Activated CD8-positive, alpha-beta memory T cell treated with anti-CD3 and anti-CD28 coated beads for 1 hour (primary cell): ENCODE measurements around the gene RASAL3.
"Not testable (repeated sequence)": the region's sequence is repeated elsewhere in the genome, so short reads cannot be mapped to it uniquely, and the experiment has no call there.

Experiments used
- DNase-seq, 2 donors: peaks; one replicate each; pipeline ENCODE4 v3.0.0-alpha.2; 2020; ENCODE audit warnings: low read depth in 1 of 2; ENCODE audit errors: extremely low read depth in 1 of 2

Gene RASAL3

DNA sequence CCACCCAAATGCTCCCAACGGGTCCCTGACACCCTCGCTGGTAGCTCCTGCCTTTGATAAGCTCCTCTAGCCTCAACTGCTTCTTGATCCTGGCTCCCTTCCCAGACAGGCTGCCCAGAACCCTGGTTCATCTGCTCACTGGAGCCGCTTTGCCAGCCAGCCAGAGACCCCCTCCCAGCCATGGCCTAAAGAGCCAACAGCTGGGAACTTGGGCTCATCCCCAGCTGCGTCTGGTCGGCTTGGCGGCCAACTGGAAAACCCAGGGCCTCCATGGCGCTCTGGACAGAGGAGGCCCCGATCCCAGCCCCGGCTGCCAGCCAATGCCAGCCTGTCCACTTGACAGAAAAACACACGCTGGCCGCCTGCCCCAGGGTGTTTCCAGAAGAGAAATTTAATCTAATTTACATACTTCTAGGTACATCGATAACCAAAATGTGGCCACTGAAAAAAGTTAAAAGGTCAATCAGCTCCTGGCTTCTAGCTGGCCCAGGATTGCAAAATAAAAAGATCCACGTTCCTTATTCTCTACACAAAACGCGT is 42.6 kb downstream of the RASAL3 start:
- no peak for DNase-seq

DNA sequence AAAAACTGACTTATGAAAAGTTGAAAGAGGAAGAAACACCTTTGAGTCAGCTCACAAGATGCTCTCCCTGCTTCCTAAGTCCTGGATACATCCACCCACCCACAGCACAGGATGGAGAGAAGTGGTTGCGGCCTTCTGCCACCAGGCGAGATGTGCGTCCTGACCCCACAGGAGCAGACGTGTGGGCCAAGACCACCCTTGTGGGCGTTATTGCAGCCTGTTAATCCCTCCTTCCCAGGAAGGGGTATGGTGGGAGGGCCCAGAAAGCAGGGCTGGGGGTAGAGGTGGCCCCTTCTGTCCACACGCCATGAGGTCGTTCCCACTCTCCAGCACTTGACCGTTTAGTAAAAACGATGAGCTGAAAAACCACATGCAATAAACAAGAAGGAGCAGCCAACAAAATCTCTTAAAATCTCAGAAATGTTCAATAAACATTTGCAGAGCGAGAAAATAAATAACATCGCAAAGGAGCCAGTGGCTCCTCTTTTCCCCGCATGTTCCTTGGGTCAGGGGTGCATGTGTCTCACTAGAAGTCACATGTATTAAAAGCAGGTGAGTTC is 43.1 kb downstream of the RASAL3 start:
- no peak for DNase-seq

DNA sequence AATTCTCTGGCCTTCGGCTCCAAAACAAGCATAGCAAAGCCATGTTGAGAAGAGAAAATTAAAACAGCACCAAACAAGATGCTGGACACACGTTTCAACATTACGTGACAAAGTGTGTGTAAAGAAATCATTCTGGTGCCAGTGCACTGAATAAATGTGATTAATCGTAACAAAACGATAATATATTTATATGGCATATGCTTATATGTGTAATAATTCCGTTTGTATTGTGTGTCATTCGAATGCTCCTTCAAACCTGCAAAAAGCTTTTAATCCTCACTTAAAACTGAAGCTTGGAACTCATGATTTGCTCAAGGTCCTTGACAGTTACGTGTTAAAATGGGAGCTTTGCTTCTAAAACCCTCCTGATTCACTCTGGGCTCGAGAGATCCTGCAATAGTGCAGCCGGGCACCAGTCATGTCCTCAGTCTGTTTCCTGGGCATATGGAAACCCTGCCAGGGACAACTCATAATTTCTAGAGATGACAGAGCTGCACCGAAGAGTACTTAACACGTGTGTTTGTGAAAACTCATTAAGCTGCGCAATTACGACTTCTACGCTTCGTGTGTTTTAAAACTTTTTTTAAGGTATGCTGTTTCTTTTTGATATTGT is 44.8 kb downstream of the RASAL3 start:
- DNase-seq = no peak

DNA sequence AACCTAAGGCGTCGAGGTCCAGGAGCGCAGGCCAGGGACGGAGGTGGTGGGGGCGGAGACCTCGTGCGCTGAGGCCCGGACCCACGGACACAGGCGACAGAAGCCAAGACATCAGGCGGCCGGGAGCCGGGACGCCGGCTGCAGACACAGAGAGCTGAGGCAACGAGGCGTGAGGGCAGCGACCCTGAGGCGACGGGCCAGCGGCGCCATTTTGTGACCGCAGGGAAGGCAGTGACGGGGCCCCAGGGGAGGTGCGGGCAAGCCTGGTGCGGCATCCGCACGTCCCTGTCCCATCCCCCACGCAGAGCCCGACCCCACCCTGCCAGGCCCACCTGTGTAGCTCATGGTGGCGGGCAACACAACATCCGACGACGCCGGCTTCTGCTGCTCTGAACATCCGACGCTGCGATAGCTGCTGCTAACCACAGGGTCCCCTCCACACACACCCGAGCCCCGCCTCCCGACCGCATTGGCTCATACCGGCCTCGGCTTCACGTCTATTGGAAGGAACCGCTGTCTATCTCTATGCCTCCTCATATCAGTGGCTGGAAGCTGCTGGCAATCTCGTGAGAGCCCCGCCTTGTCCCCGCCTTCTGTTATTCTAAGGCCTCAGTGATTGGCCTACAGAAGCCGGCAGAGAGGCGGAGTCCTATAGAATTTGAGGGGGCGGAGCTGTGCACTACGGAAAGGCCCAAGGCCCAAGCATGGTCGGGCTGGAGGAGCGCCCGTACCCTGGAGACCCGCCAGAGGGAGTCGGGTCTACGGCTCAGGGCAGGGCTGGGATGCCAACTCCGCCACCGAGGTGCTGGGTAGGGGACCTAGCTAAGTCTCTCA is 45.5 kb downstream of the RASAL3 start, which contains the start of gene AKAP8L:
AKAP8L (minus strand) TSS at position 410 of the 834 bp plus-strand sequence; CDS start at position 345, 65 bp downstream.
- peak; percentile 92 to 98 for DNase-seq

DNA sequence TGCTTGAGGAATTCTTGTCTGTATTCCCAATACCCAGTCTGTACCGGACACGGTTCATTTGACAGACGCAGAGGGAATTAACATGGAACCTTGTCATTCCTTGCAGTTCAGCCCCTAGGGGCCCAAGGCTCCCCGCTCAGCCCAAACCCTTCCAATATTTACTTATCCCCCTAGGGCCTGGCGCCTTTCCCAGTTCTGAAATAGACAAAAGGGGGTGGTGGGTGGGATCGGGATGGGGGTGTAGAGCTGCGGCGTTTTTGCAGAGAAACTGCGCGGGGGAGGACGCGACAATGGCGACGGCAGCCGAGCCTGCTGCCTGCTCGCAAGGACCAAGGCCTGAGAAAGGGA is 46.1 kb downstream of the RASAL3 start:
- no peak for DNase-seq

DNA sequence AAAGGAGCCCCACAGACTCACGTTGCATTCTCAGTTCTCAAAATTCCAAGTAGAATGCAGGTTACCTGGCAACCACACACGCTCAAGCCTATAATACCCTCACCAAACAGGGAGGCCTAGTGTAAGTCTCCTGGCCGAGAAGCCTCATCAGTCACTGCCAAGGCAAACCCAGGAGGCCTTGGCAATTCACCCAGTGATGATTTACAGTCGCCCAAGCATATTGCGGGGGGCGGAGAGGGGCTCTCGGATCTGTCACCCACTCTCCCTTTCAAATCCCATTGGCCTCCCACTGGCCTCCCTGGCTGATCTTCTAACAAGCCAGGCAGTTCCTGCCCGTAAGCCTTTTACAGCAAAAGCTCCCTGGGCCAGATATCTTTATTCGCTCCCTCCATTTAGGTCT is 46.6 kb downstream of the RASAL3 start:
- no peak for DNase-seq

DNA sequence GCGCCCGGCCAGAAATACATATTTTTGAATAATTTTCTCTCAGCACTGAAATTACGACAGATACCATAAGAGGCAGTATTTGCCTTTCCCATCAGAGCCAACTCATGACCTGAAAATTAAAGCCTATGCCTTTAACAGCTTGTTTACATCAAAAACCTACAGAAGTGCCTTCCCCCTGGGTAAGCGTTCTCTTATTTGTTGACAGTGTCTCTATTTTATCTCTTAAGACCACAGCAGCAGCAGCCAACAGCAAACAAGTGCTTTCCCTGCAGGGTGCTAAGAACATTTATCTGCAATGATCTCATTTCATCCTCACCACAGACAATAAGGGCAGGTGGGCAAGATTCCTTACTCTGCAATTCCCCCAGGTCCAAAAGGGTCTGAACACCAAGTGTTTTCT is 51.5 kb downstream of the RASAL3 start:
- no peak for DNase-seq

DNA sequence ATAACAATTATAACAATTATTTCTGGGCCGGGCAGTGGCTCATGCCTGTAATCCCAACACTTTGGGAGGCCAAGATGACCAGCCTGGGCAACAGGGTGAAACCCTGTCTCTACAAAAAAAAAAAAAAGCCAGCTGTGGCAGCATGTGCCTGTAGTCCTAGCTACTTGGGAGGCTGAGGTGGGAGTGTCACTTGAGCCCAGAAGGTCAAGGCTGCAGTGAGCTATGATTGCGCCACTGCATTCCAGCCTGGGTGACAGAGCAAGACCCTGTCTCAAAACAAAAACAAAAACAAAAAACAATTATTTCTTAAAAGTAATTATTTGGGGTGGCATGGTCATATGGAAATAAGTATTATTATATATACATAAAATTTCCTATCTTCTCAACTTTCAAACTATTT is 53.0 kb downstream of the RASAL3 start:
- not testable (repeated sequence) for DNase-seq

DNA sequence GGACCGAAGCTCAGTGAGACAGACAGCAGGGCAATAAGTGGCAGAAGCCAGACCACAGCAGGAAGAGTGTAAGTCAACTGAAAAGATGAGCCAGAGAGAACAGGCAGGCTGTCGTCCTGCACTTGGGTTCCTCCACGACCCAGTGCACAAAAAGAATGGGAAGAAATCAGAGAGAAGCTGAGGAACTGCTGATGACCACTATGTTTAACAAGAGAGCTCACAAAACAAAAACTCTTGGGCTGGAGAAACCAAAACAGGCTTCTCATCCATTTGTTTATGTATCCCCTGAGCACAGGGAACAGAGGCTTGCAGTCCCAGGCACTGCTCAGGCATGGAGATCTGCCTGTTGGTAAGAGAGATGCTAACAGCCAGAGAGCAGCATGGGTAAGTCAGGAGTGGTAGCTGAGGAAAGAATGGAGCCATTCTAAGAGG is 59.5 kb downstream of the RASAL3 start:
- DNase-seq = no peak

DNA sequence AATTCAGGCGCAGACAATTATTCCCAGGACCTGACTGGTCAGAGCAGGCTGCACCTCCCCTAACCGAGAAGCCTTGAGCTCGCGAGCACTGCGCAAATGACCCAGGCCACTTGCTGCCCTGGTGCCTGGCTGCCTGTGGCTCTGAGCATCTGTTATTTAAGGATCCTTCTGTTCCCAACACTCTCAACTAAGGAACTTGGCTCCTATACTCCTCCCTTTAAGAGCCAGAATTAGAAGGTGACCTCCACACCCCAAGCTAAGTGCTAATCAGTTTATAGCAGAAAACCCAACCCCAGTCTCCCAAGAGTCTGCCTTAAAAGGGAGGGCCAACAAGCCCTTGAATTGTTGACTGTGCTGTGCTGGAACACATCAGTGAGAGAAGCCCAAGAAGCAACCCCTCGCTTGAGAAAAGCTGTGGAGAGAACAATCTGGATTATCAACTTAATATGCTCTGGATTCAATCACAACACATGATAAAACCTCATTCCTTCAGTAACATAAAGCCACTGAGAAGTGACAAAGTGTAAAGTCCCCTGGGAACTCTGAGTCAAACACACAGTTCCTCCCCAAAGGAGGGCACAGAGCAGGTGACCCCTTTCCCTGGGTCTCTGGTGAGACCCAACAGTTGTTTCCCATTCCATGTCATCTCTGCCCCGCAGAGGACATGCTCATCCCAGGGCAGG is 60.1 kb downstream of the RASAL3 start:
- no peak for DNase-seq

DNA sequence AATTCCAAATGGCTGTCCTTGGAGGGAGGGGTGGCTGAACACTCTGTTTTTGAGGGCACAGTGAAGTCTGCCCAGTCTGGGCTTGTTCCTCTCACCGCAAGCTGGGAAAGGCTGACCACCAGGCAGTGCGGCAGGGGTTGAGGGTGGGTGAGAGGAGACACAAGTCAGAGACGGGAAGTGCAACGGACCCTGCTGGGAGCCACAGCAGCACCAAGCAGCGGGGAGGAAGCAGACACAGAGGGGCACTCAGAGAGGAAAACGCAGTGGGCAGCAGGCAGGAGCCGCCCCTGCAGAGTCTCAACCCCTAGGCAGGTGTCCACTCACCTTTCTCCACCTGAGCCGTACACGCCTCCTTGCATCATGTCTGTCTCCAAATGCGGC is 61.2 kb downstream of the RASAL3 start:
- no peak for DNase-seq

DNA sequence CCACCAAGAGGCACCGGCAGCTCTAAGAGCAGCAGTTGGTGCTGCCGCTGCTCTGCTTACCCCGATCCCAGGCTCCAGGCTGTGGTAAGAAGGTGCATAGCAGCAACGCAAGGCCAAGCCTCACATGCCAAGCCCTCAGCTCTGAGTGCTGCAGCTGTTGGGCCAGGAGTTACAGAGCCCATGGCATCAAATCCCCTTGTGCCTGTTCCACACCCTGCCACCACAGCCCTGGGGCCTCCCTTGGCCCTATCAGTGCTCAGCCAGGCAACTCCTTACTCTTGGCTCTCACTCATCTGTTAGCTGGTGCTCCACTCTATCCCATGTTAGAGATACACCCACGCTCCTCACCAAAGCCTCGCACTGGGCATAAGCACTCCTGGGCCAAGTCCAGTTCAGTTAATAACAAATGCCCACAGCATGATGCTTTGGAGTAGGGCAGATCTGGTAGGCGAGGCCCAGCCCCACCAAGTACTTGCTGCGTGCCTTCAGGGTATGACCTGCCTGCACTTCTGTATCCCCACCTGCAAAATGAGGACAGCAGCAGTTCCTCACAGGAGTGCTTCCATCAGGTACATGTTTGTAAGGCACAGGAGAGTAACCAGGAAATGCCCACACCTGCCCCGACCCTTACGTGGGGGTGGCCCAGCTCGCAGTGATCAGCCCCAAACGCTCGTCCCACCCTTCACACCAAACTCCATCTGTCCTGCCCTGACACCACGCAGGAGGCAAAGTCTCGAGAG is 61.8 kb downstream of the RASAL3 start:
- no peak for DNase-seq
